Measurements from ENCODE around the gene CD44. TPM values are rescaled to one million over a fixed set of nuclear protein-coding genes. Genes with fewer than 3 reads are reported as not detected.

CD44 gene
- total RNA-seq, 1 experiment from 2014 or later = 6.1 TPM

GRCh38 chr11:35233518-35233917 is 94.5 kb downstream of the CD44 start:
- Histone ChIP-seq H2BK20ac (ENCODE audit: low read depth, low read length, poor library complexity, severe bottlenecking) (no peak overlapping the region), H2BK15ac (ENCODE audit: low read depth, low read length) (no peak overlapping the region), H4K5ac (ENCODE audit: insufficient read length, low read depth, low read length) (no peak overlapping the region), H3K18ac (ENCODE audit: insufficient read length, low read depth, low read length) (no peak overlapping the region), H3K9ac (ENCODE audit: extremely low read depth, insufficient read length, low read length) (no peak overlapping the region), H3K4me2 (ENCODE audit: insufficient read depth, insufficient read length, low read length) (no peak overlapping the region), H3K27ac (ENCODE audit: insufficient read length, low read depth, low read length) (no peak overlapping the region), H2AK5ac (ENCODE audit: insufficient read length, low read length) (no peak overlapping the region), H2BK12ac (ENCODE audit: insufficient read length, low read depth, low read length) (no peak overlapping the region), H3K4me1 (ENCODE audit: insufficient read depth, low read length) (peaks cover 1% of the 10 kb centered on the region; the same call in 1 of the 2 replicates), H3K23me2 (ENCODE audit: insufficient read length, low read depth, low read length, poor library complexity, severe bottlenecking) (no peaks in the 10 kb centered on the region), H4K8ac (replicated peaks; ENCODE audit: insufficient read length, low read depth, low read length) (no peak overlapping the region), H2BK5ac (ENCODE audit: insufficient read length, low read length) (no peak overlapping the region), H3K79me2 (ENCODE audit: insufficient read depth, low read length) (no peaks in the 10 kb centered on the region), H2BK120ac (ENCODE audit: low read depth, low read length, poor library complexity, severe bottlenecking) (no peak overlapping the region), H3K23ac (ENCODE audit: insufficient read length, low read depth, low read length) (no peak overlapping the region), H4K20me1 (ENCODE audit: control insufficient read depth, insufficient read depth, insufficient read length) (no peaks in the 10 kb centered on the region), H4K91ac (ENCODE audit: insufficient read length, low read depth, low read length) (no peak overlapping the region), H2AFZ (ENCODE audit: low read length) (no peak overlapping the region), H3K79me1 (ENCODE audit: insufficient read depth, low read depth, low read length, poor library complexity, severe bottlenecking) (no peaks in the 10 kb centered on the region), H3K56ac (ENCODE audit: insufficient read length, low read depth, low read length) (no peak overlapping the region), H3K4ac (ENCODE audit: low read depth, low read length) (no peak overlapping the region), H3K9me3 (ENCODE audit: control insufficient read depth, low read depth, low read length) (no peaks in the 10 kb centered on the region), H3T11ph (ENCODE audit: low read length) (no peak overlapping the region), H3K27me3 (ENCODE audit: insufficient read depth, low read length) (no peaks in the 10 kb centered on the region), H3K14ac (ENCODE audit: insufficient read depth, low read length) (no peak overlapping the region)
- no peak for DNase-seq
- H3K9me3 Mint-ChIP-seq = no peaks in the 10 kb centered on the region; a peak in 1 of 5 replicates
- no peak overlapping the region for H3K27ac Mint-ChIP-seq
- no peak overlapping the region for H3K4me3 Mint-ChIP-seq
- H3K4me1 Mint-ChIP-seq = peaks cover 14 to 17% of the 10 kb centered on the region in 2 experiments
- 0 out of 7 replicates have a peak, but pooled peaks cover 0 to 4% (median 0%) of the 10 kb centered on the region in 3 experiments for H3K36me3 Mint-ChIP-seq (ENCODE audit: insufficient read depth in 1 of 3, low read depth in 3 of 3)
- H3K27me3 Mint-ChIP-seq (ENCODE audit: low read depth) = no peaks in the 10 kb centered on the region; the same call in none of the 2 replicates
- TF ChIP-seq CTCF (conservative IDR thresholded peaks at IDR 0.05) = no peak
- no CpG with 5 or more reads among the region's 1 CpG for WGBS (ENCODE audit: extremely low coverage, insufficient read length, low lambda C conversion rate)
